ENCODE measurements around the gene DLG3. TPM values are rescaled to one million over a fixed set of nuclear protein-coding genes. Genes with fewer than 3 reads are reported as not detected.
A peak's percentile ranks its signal among the peaks of the same experiment; 100 is the strongest.

Gene DLG3
- total RNA-seq, 1 donor from 2014 or later = 7.9 TPM

- no peak for DNase-seq
- TF ChIP-seq CTCF (IDR thresholded peaks at IDR 0.05; ENCODE audit: borderline replicate concordance) = no peak
- Histone ChIP-seq H3K27ac (replicated peaks) (no peak overlapping the region), H3K27me3 (ENCODE audit: low read depth) (peaks cover 18% of the 10 kb centered on the region), H3K4me3 (no peak overlapping the region), H3K9me3 (replicated peaks) (no peaks in the 10 kb centered on the region), H3K4me1 (peaks cover 13% of the 10 kb centered on the region), H3K36me3 (no peaks in the 10 kb centered on the region)
- intact Hi-C loops (cut with micrococcal nuclease) = no loop called here
These were observed 5.6 kb upstream of the DLG3 start for GRCh38 chrX:70439016-70439415.

GRCh38 chrX:70442224-70442623, 2.4 kb upstream of the DLG3 start:
- Histone ChIP-seq H3K9me3 (replicated peaks) (no peaks in the 10 kb centered on the region), H3K4me3 (no peak overlapping the region), H3K27me3 (ENCODE audit: low read depth) (peaks cover 33% of the 10 kb centered on the region), H3K27ac (replicated peaks) (no peak overlapping the region), H3K4me1 (peaks cover 8% of the 10 kb centered on the region), H3K36me3 (no peaks in the 10 kb centered on the region)
- no peak for TF ChIP-seq CTCF (IDR thresholded peaks at IDR 0.05; ENCODE audit: borderline replicate concordance)
- intact Hi-C loops (cut with micrococcal nuclease) = no loop called here
- DNase-seq = no peak

GRCh38 chrX:70444946-70445656, 466 bp downstream of the DLG3 start:
- Histone ChIP-seq H3K27ac (replicated peaks) (no peak overlapping the region), H3K4me3 (peak overlapping the region; percentile 51), H3K36me3 (no peaks in the 10 kb centered on the region), H3K9me3 (replicated peaks) (no peaks in the 10 kb centered on the region), H3K27me3 (ENCODE audit: low read depth) (peaks cover 33% of the 10 kb centered on the region), H3K4me1 (peaks cover 8% of the 10 kb centered on the region)
- DNase-seq = no peak
- no peak for TF ChIP-seq CTCF (IDR thresholded peaks at IDR 0.05; ENCODE audit: borderline replicate concordance)
- intact Hi-C loops (cut with micrococcal nuclease) = no loop called here

- H3K36me3 ChIP-seq = no peaks in the 10 kb centered on the region
- no peak for DNase-seq
- no peaks in the 10 kb centered on the region for H3K9me3 ChIP-seq (replicated peaks)
- peaks cover 33% of the 10 kb centered on the region for H3K27me3 ChIP-seq (ENCODE audit: low read depth)
- intact Hi-C loops (cut with micrococcal nuclease) = no loop called here
- peaks cover 8% of the 10 kb centered on the region for H3K4me1 ChIP-seq
- TF ChIP-seq CTCF (IDR thresholded peaks at IDR 0.05; ENCODE audit: borderline replicate concordance) = no peak
- no peak overlapping the region for H3K27ac ChIP-seq (replicated peaks)
- H3K4me3 ChIP-seq = no peak overlapping the region
These were observed 1.3 kb downstream of the DLG3 start for GRCh38 chrX:70445951-70446350.

- Histone ChIP-seq H3K4me1 (peaks cover 8% of the 10 kb centered on the region), H3K9me3 (replicated peaks) (no peaks in the 10 kb centered on the region), H3K4me3 (no peak overlapping the region), H3K27me3 (ENCODE audit: low read depth) (peaks cover 33% of the 10 kb centered on the region), H3K27ac (replicated peaks) (no peak overlapping the region), H3K36me3 (no peaks in the 10 kb centered on the region)
- intact Hi-C loops (cut with micrococcal nuclease) = no loop called here
- no peak for DNase-seq
- TF ChIP-seq CTCF (IDR thresholded peaks at IDR 0.05; ENCODE audit: borderline replicate concordance) = no peak
These were observed 2.0 kb downstream of the DLG3 start for GRCh38 chrX:70446380-70447350.

Measured in left ventricle myocardium inferior (tissue), 1 donor.